ENCODE measurements around the gene EEF1A2.

EEF1A2 gene

GRCh38 chr20:63465380-63466249 is 33.3 kb downstream of the EEF1A2 start:
- TF ChIP-seq POLR2AphosphoS5 (IDR thresholded peaks at IDR 0.05; ENCODE audit: low read depth, low read length) (no peak), REST (IDR thresholded peaks at IDR 0.05; ENCODE audit: insufficient read depth in 1 of 2, low read depth in 2 of 2, low read length in 2 of 2) (no peak), TAF1 (IDR thresholded peaks at IDR 0.05; ENCODE audit: borderline replicate concordance, insufficient read depth, low read length) (no peak), SIN3A (IDR thresholded peaks at IDR 0.05; ENCODE audit: borderline replicate concordance, insufficient read depth, low read length) (no peak), FOXP2 (optimal IDR thresholded peaks at IDR 0.05; ENCODE audit: borderline replicate concordance, extremely low read depth, extremely low read length, insufficient read depth) (no peak)

DNA sequence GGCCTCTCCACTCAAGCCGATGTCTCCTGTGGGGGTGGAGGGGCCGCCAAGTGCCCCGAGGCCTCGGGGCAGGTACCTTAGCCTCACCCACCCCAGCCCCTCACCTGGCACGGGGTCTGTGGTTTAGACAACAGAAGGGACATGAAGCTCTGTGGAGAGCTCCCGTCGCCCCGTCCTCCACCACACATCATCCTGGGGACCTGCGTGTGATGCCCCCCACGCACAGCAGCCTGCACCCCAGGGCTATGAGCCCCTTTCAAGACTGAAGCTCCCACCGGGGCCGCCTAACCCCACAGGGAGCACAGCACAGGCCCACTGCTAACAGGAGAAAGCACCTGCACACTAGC is 34.6 kb downstream of the EEF1A2 start:
- TF ChIP-seq POLR2AphosphoS5 (IDR thresholded peaks at IDR 0.05; ENCODE audit: low read depth, low read length) = no peak
- TF ChIP-seq TAF1 (IDR thresholded peaks at IDR 0.05; ENCODE audit: borderline replicate concordance, insufficient read depth, low read length) = no peak
- TF ChIP-seq REST (IDR thresholded peaks at IDR 0.05; ENCODE audit: insufficient read depth in 1 of 2, low read depth in 2 of 2, low read length in 2 of 2) = no peak
- TF ChIP-seq FOXP2 (optimal IDR thresholded peaks at IDR 0.05; ENCODE audit: borderline replicate concordance, extremely low read depth, extremely low read length, insufficient read depth) = no peak
- TF ChIP-seq SIN3A (IDR thresholded peaks at IDR 0.05; ENCODE audit: borderline replicate concordance, insufficient read depth, low read length) = no peak

GRCh38 chr20:63463400-63464288 is 35.2 kb downstream of the EEF1A2 start:
- TF ChIP-seq REST (IDR thresholded peaks at IDR 0.05; ENCODE audit: insufficient read depth in 1 of 2, low read depth in 2 of 2, low read length in 2 of 2) (no peak), TAF1 (IDR thresholded peaks at IDR 0.05; ENCODE audit: borderline replicate concordance, insufficient read depth, low read length) (no peak), FOXP2 (optimal IDR thresholded peaks at IDR 0.05; ENCODE audit: borderline replicate concordance, extremely low read depth, extremely low read length, insufficient read depth) (no peak), POLR2AphosphoS5 (IDR thresholded peaks at IDR 0.05; ENCODE audit: low read depth, low read length) (no peak), SIN3A (IDR thresholded peaks at IDR 0.05; ENCODE audit: borderline replicate concordance, insufficient read depth, low read length) (no peak)

GRCh38 chr20:63462244-63462643 is 36.6 kb downstream of the EEF1A2 start:
- TF ChIP-seq REST (IDR thresholded peaks at IDR 0.05; ENCODE audit: insufficient read depth in 1 of 2, low read depth in 2 of 2, low read length in 2 of 2) (no peak), FOXP2 (optimal IDR thresholded peaks at IDR 0.05; ENCODE audit: borderline replicate concordance, extremely low read depth, extremely low read length, insufficient read depth) (no peak)
